DOHH2 (cell line): ENCODE data around the gene SMARCA2.

ENCODE experiments used
- H3F3A ChIP-seq: fragments of 200-600 bp; sonication (generic), shearing (Covaris generic); 2 replicates; pipeline ENCODE4 v1.6.0; 2016; ENCODE audit warnings: antibody characterized with exemption, mild to moderate bottlenecking; ENCODE audit not compliant: control insufficient read depth, insufficient read depth
- H3K27ac ChIP-seq: fragments of 200-600 bp; sonication (generic); 2 replicates; pipeline ENCODE4 v1.5.1; 2014; ENCODE audit warnings: low read depth, mild to moderate bottlenecking, low read length, moderate library complexity
- H3K27me3 ChIP-seq: fragments of 200-600 bp; sonication (generic); 2 replicates; pipeline ENCODE4 v1.6.1; 2014; ENCODE audit warnings: mild to moderate bottlenecking, low read length, mixed read lengths; ENCODE audit not compliant: control insufficient read depth
- H3K36me3 ChIP-seq: fragments of 200-600 bp; sonication (generic); 2 replicates; pipeline ENCODE4 v1.6.1; 2014; ENCODE audit warnings: mild to moderate bottlenecking, low read length, moderate library complexity, mixed read lengths; ENCODE audit not compliant: control insufficient read depth
- H3K4me1 ChIP-seq: fragments of 200-600 bp; sonication (generic); 2 replicates; pipeline ENCODE4 v1.6.1; 2014; ENCODE audit warnings: mild to moderate bottlenecking, low read length, mixed read lengths; ENCODE audit not compliant: control insufficient read depth
- H3K4me2 ChIP-seq: fragments of 200-600 bp; sonication (generic); 2 replicates; pipeline ENCODE4 v1.6.0; 2014; ENCODE audit warnings: mild to moderate bottlenecking, low read length, moderate library complexity
- H3K4me3 ChIP-seq: fragments of 200-600 bp; sonication (generic); 2 replicates; pipeline ENCODE4 v1.5.1; 2014; ENCODE audit warnings: mild to moderate bottlenecking, low read length, mixed read lengths
- H3K79me2 ChIP-seq: fragments of 200-600 bp; sonication (generic); 2 replicates; pipeline ENCODE4 v1.6.1; 2014; ENCODE audit warnings: mild to moderate bottlenecking, low read length, mixed read lengths; ENCODE audit not compliant: control insufficient read depth
- H3K9me2 ChIP-seq: fragments of 200-600 bp; sonication (generic); replicated peaks from 2 replicates; pipeline ENCODE4 v1.6.1; 2014; ENCODE audit warnings: mild to moderate bottlenecking, low read length, mixed read lengths; ENCODE audit not compliant: control insufficient read depth
- H3K9me3 ChIP-seq: fragments of 200-600 bp; sonication (generic); 2 replicates; pipeline ENCODE4 v1.6.1; 2014; ENCODE audit warnings: antibody characterized with exemption, low read length, mixed read lengths; ENCODE audit not compliant: control insufficient read depth, insufficient read depth
- H4K20me1 ChIP-seq: fragments of 200-600 bp; sonication (generic); 2 replicates; pipeline ENCODE4 v1.6.0; 2014; ENCODE audit warnings: low read depth, mild to moderate bottlenecking, antibody characterized with exemption, low read length, moderate library complexity; ENCODE audit not compliant: control insufficient read depth, insufficient read depth
- CTCF ChIP-seq: fragments of 200-600 bp; sonication (generic); IDR thresholded peaks from one replicate; pipeline ENCODE4 v1.5.1; 2014; ENCODE audit warnings: antibody characterized with exemption, mild to moderate bottlenecking, low read depth, low read length; ENCODE audit not compliant: poor library complexity, severe bottlenecking
- EZH2phosphoT487 ChIP-seq: fragments of 200-600 bp; sonication (generic); IDR thresholded peaks from 2 replicates; pipeline ENCODE4 v1.6.1; 2017; ENCODE audit warnings: borderline replicate concordance, mild to moderate bottlenecking, antibody characterized with exemption, low read length, moderate library complexity, mixed read lengths

Gene SMARCA2

GRCh38 chr9:2008372-2008771, 6.8 kb upstream of the SMARCA2 start:
- H4K20me1 ChIP-seq, result no peaks in the 10 kb centered on the region
- TF ChIP-seq CTCF (no peak), EZH2phosphoT487 (no peak)
- no peaks in the 10 kb centered on the region for H3K36me3 ChIP-seq
- no peaks in the 10 kb centered on the region for H3F3A ChIP-seq
- H3K9me3 ChIP-seq, result no peaks in the 10 kb centered on the region
- H3K4me3 ChIP-seq, result no peak overlapping the region
- H3K4me2 ChIP-seq, result no peak overlapping the region
- H3K79me2 ChIP-seq, result no peaks in the 10 kb centered on the region
- H3K4me1 ChIP-seq, result peaks cover under 1% of the 10 kb centered on the region
- no peaks in the 10 kb centered on the region for H3K9me2 ChIP-seq
- peaks cover 12% of the 10 kb centered on the region for H3K27me3 ChIP-seq
- no peak overlapping the region for H3K27ac ChIP-seq

GRCh38 chr9:2012347-2012746, 2.8 kb upstream of the SMARCA2 start:
- peaks cover 17% of the 10 kb centered on the region for H3K79me2 ChIP-seq
- no peaks in the 10 kb centered on the region for H3K9me2 ChIP-seq
- H3K4me1 ChIP-seq, result peaks cover 10% of the 10 kb centered on the region
- no peak overlapping the region for H3K4me3 ChIP-seq
- H3K27ac ChIP-seq, result no peak overlapping the region
- no peaks in the 10 kb centered on the region for H4K20me1 ChIP-seq
- peaks cover 4% of the 10 kb centered on the region for H3F3A ChIP-seq
- H3K36me3 ChIP-seq, result no peaks in the 10 kb centered on the region
- H3K27me3 ChIP-seq, result no peaks in the 10 kb centered on the region; the same call in 1 of the 2 replicates
- no peaks in the 10 kb centered on the region for H3K9me3 ChIP-seq
- TF ChIP-seq EZH2phosphoT487, result no peak
- no peak for TF ChIP-seq CTCF
- H3K4me2 ChIP-seq, result no peak overlapping the region

GRCh38 chr9:2013743-2014475, 1.2 kb upstream of the SMARCA2 start:
- TF ChIP-seq CTCF, result no peak
- Histone ChIP-seq H4K20me1 (peaks cover 9% of the 10 kb centered on the region; the same call in 1 of the 2 replicates), H3K4me3 (peak overlapping the region; percentile 85), H3F3A (peaks cover 4% of the 10 kb centered on the region), H3K4me2 (peak overlapping the region; percentile 69), H3K4me1 (peaks cover 20% of the 10 kb centered on the region), H3K9me2 (no peaks in the 10 kb centered on the region), H3K27me3 (no peaks in the 10 kb centered on the region), H3K9me3 (no peaks in the 10 kb centered on the region), H3K27ac (peak overlapping the region; percentile 50; the same call in 1 of the 2 replicates), H3K79me2 (peaks cover 33% of the 10 kb centered on the region), H3K36me3 (peaks cover 6% of the 10 kb centered on the region; the same call in 1 of the 2 replicates)
